Fibroblast of mammary gland (primary cell): Measurements from ENCODE around the gene ACOX3.

Experiments
- DNase-seq: peaks from one replicate; pipeline ENCODE4 v3.0.0-alpha.2; 2010; ENCODE audit warnings: low read depth
- H3K4me3 ChIP-seq: 2 replicates; pipeline ENCODE4 v1.5.1; 2011; ENCODE audit warnings: low read depth, mild to moderate bottlenecking, low read length, moderate library complexity; ENCODE audit not compliant: control insufficient read depth
- CTCF ChIP-seq: conservative IDR thresholded peaks from 2 replicates; pipeline ENCODE4 v1.5.1; 2011; ENCODE audit warnings: low read depth, low read length, inconsistent platforms; ENCODE audit not compliant: control insufficient read depth, insufficient read depth

Gene ACOX3

GRCh38 chr4:8385611-8386010, 54.9 kb downstream of the ACOX3 start:
- DNase-seq = no peak
- H3K4me3 ChIP-seq = no peak overlapping the region
- TF ChIP-seq CTCF = no peak

- DNase-seq = no peak
- TF ChIP-seq CTCF = no peak
- no peak overlapping the region for H3K4me3 ChIP-seq
These were observed 55.4 kb downstream of the ACOX3 start for GRCh38 chr4:8385106-8385505.

- TF ChIP-seq CTCF = no peak
- no peak for DNase-seq
- H3K4me3 ChIP-seq = no peak overlapping the region
These were observed 56.0 kb downstream of the ACOX3 start for GRCh38 chr4:8384397-8385060.

- no peak for TF ChIP-seq CTCF
- peak; percentile 36 for DNase-seq
- no peak overlapping the region for H3K4me3 ChIP-seq
These were observed 56.9 kb downstream of the ACOX3 start for GRCh38 chr4:8383451-8384160.

GRCh38 chr4:8383016-8383415, 57.5 kb downstream of the ACOX3 start:
- no peak for DNase-seq
- H3K4me3 ChIP-seq = no peak overlapping the region
- no peak for TF ChIP-seq CTCF

GRCh38 chr4:8381814-8382581, 58.5 kb downstream of the ACOX3 start:
- H3K4me3 ChIP-seq = no peak overlapping the region
- TF ChIP-seq CTCF = no peak
- no peak for DNase-seq
